GM12878 (cell line): ENCODE data around the gene TNFSF11.

Experiments
- BHLHE40 ChIP-seq, 2 experiments: fragments of 450-650 bp in 1 of 2; IDR thresholded peaks; 2 replicates each; pipeline ENCODE4 v1.6.1; 2011 to 2017; ENCODE audit warnings: low read depth in 2 of 2, borderline replicate concordance in 1 of 2, improper control_type of control experiment in 1 of 2, low read length in 1 of 2, mild to moderate bottlenecking in 1 of 2
- CHD4 ChIP-seq: fragments of 200-600 bp; sonication (generic); IDR thresholded peaks from 2 replicates; pipeline ENCODE4 v1.6.1; 2016; ENCODE audit warnings: mild to moderate bottlenecking
- CREB1 ChIP-seq: IDR thresholded peaks from 2 replicates; pipeline ENCODE4 v1.6.1; 2012; ENCODE audit warnings: low read depth, mild to moderate bottlenecking, inconsistent platforms
- EZH2 ChIP-seq: IDR thresholded peaks from 2 replicates; pipeline ENCODE4 v1.6.1; 2012; ENCODE audit warnings: low read depth, mild to moderate bottlenecking, control low read depth, inconsistent platforms, low read length, borderline replicate concordance; ENCODE audit not compliant: control insufficient read depth
- HDGF ChIP-seq: fragments of 450-650 bp; IDR thresholded peaks from 2 replicates; pipeline ENCODE4 v1.6.1; 2016; ENCODE audit warnings: antibody characterized with exemption
- MLLT1 ChIP-seq: fragments of 450-650 bp; IDR thresholded peaks from 2 replicates; pipeline ENCODE4 v1.6.1; 2016; ENCODE audit warnings: mild to moderate bottlenecking
- MTA3 ChIP-seq: IDR thresholded peaks from 2 replicates; pipeline ENCODE4 v1.6.1; 2012; ENCODE audit warnings: low read length, inconsistent platforms, borderline replicate concordance
- NR2F1 ChIP-seq: fragments of 450-650 bp; conservative IDR thresholded peaks from 2 replicates; pipeline ENCODE4 v1.6.1; 2017; ENCODE audit warnings: mild to moderate bottlenecking
- PBX3 ChIP-seq: IDR thresholded peaks from 2 replicates; pipeline ENCODE4 v1.6.1; 2011; ENCODE audit warnings: mild to moderate bottlenecking, low read depth, low read length, moderate library complexity; ENCODE audit not compliant: insufficient replicate concordance
- RAD51 ChIP-seq: fragments of 450-650 bp; IDR thresholded peaks from 2 replicates; pipeline ENCODE4 v1.6.1; 2016; ENCODE audit warnings: moderate library complexity, mild to moderate bottlenecking, inconsistent platforms
- RFX5 ChIP-seq: IDR thresholded peaks from 2 replicates; pipeline ENCODE4 v1.6.1; 2011; ENCODE audit warnings: low read depth, low read length, improper control_type of control experiment
- ZZZ3 ChIP-seq: IDR thresholded peaks from 2 replicates; pipeline ENCODE4 v1.6.1; 2011; ENCODE audit warnings: low read depth; ENCODE audit not compliant: control insufficient read depth, insufficient read length
- TF ChIP-seq, protein P1 (sequence below): IDR thresholded peaks from 2 replicates; pipeline ENCODE4 v1.6.1; 2012; ENCODE audit warnings: low read depth, low read length, improper control_type of control experiment
- TF ChIP-seq, protein P2 (sequence below): fragments of 450-650 bp; formaldehyde crosslinking; IDR thresholded peaks from 2 replicates; pipeline ENCODE4 v1.4.0; 2020; ENCODE audit warnings: mild to moderate bottlenecking, moderate library complexity

DNA sequence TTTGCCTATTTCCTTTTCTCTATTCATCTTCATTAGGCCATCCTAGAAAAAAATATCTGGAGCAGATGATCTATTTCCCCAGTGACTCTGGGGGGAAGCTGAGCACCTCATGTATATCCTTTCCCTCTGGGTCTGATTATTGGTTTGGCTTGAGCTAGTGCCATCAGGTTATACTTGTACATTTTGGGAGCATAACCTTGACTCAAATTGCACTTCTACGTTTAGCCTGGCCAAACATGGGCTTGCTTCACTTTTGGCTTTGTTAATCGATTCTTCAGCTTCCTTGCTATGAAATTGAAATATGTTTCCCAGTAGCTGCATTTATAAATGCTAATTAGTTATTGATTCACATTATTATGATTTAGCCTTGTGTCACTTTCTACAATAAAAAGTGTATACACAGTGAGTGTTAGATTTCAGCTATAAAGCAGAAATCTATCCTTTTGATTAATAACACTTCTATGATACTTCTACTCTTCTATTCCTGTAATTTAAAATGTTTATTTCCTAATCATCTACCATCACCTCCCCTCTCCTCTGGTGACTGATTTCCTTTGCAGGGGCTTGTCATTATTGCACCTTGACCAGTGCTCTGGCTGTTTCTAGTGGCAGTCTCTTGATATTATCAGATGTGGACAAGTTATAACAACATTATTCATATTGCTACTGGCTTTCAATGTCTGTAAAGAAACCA is 37.3 kb downstream of the TNFSF11 start:
- TF ChIP-seq MTA3: no peak
- no peak for TF ChIP-seq HDGF
- no peak for TF ChIP-seq RAD51
- TF ChIP-seq RFX5: no peak
- TF ChIP-seq BHLHE40 (IDR thresholded peaks at IDR 0.05; ENCODE audit: borderline replicate concordance in 1 of 2, low read depth in 2 of 2, low read length in 1 of 2): no peak
- no peak for TF ChIP-seq EZH2
- TF ChIP-seq, protein P1, sequence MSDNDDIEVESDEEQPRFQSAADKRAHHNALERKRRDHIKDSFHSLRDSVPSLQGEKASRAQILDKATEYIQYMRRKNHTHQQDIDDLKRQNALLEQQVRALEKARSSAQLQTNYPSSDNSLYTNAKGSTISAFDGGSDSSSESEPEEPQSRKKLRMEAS: no peak
- TF ChIP-seq, protein P2, sequence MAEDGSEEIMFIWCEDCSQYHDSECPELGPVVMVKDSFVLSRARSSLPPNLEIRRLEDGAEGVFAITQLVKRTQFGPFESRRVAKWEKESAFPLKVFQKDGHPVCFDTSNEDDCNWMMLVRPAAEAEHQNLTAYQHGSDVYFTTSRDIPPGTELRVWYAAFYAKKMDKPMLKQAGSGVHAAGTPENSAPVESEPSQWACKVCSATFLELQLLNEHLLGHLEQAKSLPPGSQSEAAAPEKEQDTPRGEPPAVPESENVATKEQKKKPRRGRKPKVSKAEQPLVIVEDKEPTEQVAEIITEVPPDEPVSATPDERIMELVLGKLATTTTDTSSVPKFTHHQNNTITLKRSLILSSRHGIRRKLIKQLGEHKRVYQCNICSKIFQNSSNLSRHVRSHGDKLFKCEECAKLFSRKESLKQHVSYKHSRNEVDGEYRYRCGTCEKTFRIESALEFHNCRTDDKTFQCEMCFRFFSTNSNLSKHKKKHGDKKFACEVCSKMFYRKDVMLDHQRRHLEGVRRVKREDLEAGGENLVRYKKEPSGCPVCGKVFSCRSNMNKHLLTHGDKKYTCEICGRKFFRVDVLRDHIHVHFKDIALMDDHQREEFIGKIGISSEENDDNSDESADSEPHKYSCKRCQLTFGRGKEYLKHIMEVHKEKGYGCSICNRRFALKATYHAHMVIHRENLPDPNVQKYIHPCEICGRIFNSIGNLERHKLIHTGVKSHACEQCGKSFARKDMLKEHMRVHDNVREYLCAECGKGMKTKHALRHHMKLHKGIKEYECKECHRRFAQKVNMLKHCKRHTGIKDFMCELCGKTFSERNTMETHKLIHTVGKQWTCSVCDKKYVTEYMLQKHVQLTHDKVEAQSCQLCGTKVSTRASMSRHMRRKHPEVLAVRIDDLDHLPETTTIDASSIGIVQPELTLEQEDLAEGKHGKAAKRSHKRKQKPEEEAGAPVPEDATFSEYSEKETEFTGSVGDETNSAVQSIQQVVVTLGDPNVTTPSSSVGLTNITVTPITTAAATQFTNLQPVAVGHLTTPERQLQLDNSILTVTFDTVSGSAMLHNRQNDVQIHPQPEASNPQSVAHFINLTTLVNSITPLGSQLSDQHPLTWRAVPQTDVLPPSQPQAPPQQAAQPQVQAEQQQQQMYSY: no peak
- no peak for TF ChIP-seq CHD4
- no peak for TF ChIP-seq MLLT1
- no peak for TF ChIP-seq PBX3
- TF ChIP-seq NR2F1: no peak
- TF ChIP-seq ZZZ3: no peak
- TF ChIP-seq CREB1: no peak
